ENCODE measurements around the gene PAPLN.

GRCh38 chr14:73261520-73262426, 24.5 kb downstream of the PAPLN start:
- no peak for TF ChIP-seq CTCF (IDR thresholded peaks at IDR 0.05; ENCODE audit: low read depth, low read length)
- no peak for TF ChIP-seq EZH2phosphoT487 (IDR thresholded peaks at IDR 0.05; ENCODE audit: low read depth)
